ENCODE data around the gene TMEM132D.

- TF ChIP-seq POLR2A (IDR thresholded peaks at IDR 0.05; ENCODE audit: low read length) (no peak), GATA1 (IDR thresholded peaks at IDR 0.05; ENCODE audit: low read depth, low read length) (no peak)
Measured at GRCh38 chr12:129357233-129357632, 546.6 kb downstream of the TMEM132D start.

All from erythroblast (primary cell).